IPS-15b (cell line): Measurements from ENCODE around the gene SYNE1.

ENCODE experiments used
- H3K27me3 ChIP-seq: one replicate; pipeline ENCODE4 v1.6.1; 2013; ENCODE audit warnings: low read length; ENCODE audit not compliant: control insufficient read depth, insufficient read depth
- H3K36me3 ChIP-seq: one replicate; pipeline ENCODE4 v1.6.1; 2013; ENCODE audit warnings: low read length; ENCODE audit not compliant: control insufficient read depth, insufficient read depth
- H3K4me1 ChIP-seq: one replicate; pipeline ENCODE4 v1.6.1; 2013; ENCODE audit warnings: mild to moderate bottlenecking, low read length; ENCODE audit not compliant: control insufficient read depth, insufficient read depth
- H3K4me3 ChIP-seq: one replicate; pipeline ENCODE4 v1.5.1; 2013; ENCODE audit warnings: low read depth, low read length
- H3K9ac ChIP-seq: one replicate; pipeline ENCODE4 v1.6.1; 2013; ENCODE audit warnings: low read depth, mild to moderate bottlenecking, low read length
- H3K9me3 ChIP-seq: one replicate; pipeline ENCODE4 v1.6.1; 2013; ENCODE audit warnings: mild to moderate bottlenecking, low read length; ENCODE audit not compliant: control insufficient read depth, insufficient read depth

SYNE1 gene

GRCh38 chr6:152124429-152125074 is 512.6 kb downstream of the SYNE1 start:
- H3K36me3 ChIP-seq: no peaks in the 10 kb centered on the region
- H3K27me3 ChIP-seq: no peaks in the 10 kb centered on the region
- no peaks in the 10 kb centered on the region for H3K4me1 ChIP-seq
- H3K4me3 ChIP-seq: no peak overlapping the region
- H3K9ac ChIP-seq: no peak overlapping the region
- no peaks in the 10 kb centered on the region for H3K9me3 ChIP-seq

DNA sequence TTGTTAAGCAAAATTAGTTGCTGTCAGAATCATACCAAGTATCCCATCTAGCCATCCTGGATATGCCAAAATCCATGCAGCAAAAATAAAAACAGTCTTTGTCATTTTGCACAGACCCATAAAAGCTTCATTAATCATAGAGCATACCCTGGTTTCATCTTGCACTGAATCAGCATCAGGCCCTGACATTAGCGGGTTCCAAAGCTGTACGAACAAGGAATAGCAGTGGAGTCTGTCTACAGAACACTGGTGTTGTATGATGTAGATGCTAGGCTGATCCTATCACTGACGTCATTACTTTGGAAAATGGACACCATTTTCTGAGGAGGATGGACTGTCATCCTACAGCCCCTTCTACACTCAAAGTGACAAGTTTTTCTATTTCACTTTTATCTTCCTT is 514.1 kb downstream of the SYNE1 start:
- Histone ChIP-seq H3K36me3 (no peaks in the 10 kb centered on the region), H3K27me3 (no peaks in the 10 kb centered on the region), H3K4me1 (no peaks in the 10 kb centered on the region), H3K9me3 (no peaks in the 10 kb centered on the region), H3K4me3 (no peak overlapping the region), H3K9ac (no peak overlapping the region)

GRCh38 chr6:152122434-152122833 is 514.7 kb downstream of the SYNE1 start:
- Histone ChIP-seq H3K36me3 (no peaks in the 10 kb centered on the region), H3K4me1 (no peaks in the 10 kb centered on the region), H3K9me3 (no peaks in the 10 kb centered on the region), H3K27me3 (no peaks in the 10 kb centered on the region), H3K4me3 (no peak overlapping the region), H3K9ac (no peak overlapping the region)

- Histone ChIP-seq H3K4me3 (no peak overlapping the region), H3K27me3 (no peaks in the 10 kb centered on the region), H3K9me3 (no peaks in the 10 kb centered on the region), H3K36me3 (no peaks in the 10 kb centered on the region), H3K9ac (no peak overlapping the region), H3K4me1 (no peaks in the 10 kb centered on the region)
These were observed 515.3 kb downstream of the SYNE1 start for GRCh38 chr6:152121910-152122309.

- H3K4me3 ChIP-seq: no peak overlapping the region
These were observed 517.3 kb downstream of the SYNE1 start for GRCh38 chr6:152119831-152120230.

DNA sequence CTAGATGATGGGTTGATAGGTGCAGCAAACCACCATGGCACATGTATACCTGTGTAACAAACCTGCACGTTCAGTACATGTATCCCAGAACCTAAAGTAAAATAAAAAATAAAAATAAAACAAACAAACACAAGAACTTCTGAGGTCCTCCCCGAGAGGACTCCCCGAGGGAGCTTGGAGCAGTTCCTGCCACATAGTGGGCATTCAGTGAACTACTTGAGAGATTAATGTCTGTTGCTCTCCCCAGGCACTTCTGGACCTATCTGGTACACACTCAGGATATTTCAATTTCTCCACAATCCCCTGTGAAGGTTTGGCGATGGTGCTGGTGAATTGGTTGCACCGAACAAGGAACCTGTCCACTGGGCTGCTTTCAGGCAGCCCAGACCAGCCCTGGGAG is 518.5 kb downstream of the SYNE1 start:
- no peaks in the 10 kb centered on the region for H3K36me3 ChIP-seq
- H3K4me3 ChIP-seq: no peak overlapping the region
- H3K9ac ChIP-seq: no peak overlapping the region
- H3K4me1 ChIP-seq: no peaks in the 10 kb centered on the region
- H3K27me3 ChIP-seq: no peaks in the 10 kb centered on the region
- H3K9me3 ChIP-seq: no peaks in the 10 kb centered on the region

More at GRCh38 chr6:152119831-152120230, 517.3 kb downstream of the SYNE1 start:
- Histone ChIP-seq H3K9ac (no peak overlapping the region), H3K4me1 (no peaks in the 10 kb centered on the region), H3K36me3 (no peaks in the 10 kb centered on the region), H3K27me3 (no peaks in the 10 kb centered on the region), H3K9me3 (no peaks in the 10 kb centered on the region)

DNA sequence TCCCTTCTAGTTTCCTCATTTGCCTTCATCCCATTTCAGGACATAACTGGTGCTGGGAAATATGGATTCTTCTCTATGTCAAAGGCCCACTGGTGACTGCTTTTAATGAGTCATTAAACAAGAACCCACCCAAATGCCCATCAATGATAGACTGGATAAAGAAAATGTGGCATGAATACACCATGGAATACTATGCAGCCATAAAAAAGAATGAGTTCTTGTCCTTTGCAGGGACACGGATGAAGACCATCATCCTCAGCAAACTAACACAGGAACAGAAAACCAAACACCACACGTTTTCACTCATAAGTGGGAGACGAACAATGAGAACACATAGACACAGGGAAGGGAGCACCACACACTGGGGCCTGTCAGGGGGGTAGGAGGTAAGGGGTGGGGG is 518.9 kb downstream of the SYNE1 start:
- H3K4me1 ChIP-seq: no peaks in the 10 kb centered on the region

DNA sequence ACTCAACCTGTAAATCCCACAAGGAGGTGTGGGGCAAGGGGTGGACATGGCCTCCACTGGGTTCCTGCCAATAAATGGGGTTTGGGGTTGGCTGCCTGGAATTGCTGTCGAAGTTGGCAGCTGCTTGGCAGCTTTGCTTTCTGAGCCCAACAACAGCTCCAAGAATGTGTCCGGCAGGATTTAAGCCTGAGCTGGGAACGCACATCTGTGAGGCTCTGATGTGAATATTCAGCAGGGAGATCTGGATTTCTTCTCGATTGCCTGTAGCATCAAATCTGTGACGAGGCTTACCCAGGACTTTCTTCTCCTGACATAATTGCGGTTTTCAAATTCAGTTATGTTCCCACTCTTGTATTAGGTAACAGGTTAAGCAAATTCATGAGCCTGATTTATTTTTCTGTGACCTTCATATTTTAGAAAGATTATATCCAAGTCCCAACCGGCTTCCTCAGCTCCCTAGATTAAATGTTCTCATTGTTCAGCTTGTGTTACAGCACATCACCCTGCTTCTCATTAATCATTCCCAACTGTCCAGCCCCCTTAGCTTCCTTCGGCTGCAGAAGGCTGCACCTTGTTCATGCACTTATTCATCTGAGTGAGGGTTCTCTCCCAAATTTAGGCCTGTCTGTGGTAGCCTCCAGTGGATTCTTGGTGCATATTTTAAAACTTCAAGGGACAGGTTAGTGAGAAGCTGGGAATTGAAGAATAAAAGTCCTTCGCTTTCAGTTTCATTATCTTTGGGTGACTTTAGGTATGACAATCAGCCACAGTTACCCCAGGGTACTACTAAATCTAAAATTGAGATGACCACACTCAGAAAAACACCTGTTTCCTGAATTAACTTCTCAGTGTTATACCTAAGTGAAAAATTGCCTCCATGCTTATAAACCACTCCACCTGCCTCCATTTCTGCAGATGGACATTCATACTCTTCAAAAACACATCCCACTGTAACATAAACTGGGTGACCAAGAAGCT is 519.7 kb downstream of the SYNE1 start:
- Histone ChIP-seq H3K9me3 (no peaks in the 10 kb centered on the region), H3K4me1 (no peaks in the 10 kb centered on the region), H3K4me3 (no peak overlapping the region), H3K9ac (no peak overlapping the region), H3K36me3 (no peaks in the 10 kb centered on the region), H3K27me3 (no peaks in the 10 kb centered on the region)

More for the DNA sequence above, 518.9 kb downstream of the SYNE1 start:
- Histone ChIP-seq H3K9me3 (no peaks in the 10 kb centered on the region), H3K9ac (no peak overlapping the region), H3K4me3 (no peak overlapping the region), H3K27me3 (no peaks in the 10 kb centered on the region), H3K36me3 (no peaks in the 10 kb centered on the region)

- Histone ChIP-seq H3K4me1 (no peaks in the 10 kb centered on the region), H3K9me3 (no peaks in the 10 kb centered on the region), H3K36me3 (no peaks in the 10 kb centered on the region), H3K27me3 (no peaks in the 10 kb centered on the region), H3K9ac (no peak overlapping the region), H3K4me3 (no peak overlapping the region)
These were observed 524.5 kb downstream of the SYNE1 start for GRCh38 chr6:152112491-152113261.

GRCh38 chr6:152110886-152111820 is 526.0 kb downstream of the SYNE1 start:
- Histone ChIP-seq H3K9ac (no peak overlapping the region), H3K4me3 (no peak overlapping the region), H3K27me3 (no peaks in the 10 kb centered on the region), H3K9me3 (no peaks in the 10 kb centered on the region), H3K36me3 (no peaks in the 10 kb centered on the region), H3K4me1 (no peaks in the 10 kb centered on the region)

DNA sequence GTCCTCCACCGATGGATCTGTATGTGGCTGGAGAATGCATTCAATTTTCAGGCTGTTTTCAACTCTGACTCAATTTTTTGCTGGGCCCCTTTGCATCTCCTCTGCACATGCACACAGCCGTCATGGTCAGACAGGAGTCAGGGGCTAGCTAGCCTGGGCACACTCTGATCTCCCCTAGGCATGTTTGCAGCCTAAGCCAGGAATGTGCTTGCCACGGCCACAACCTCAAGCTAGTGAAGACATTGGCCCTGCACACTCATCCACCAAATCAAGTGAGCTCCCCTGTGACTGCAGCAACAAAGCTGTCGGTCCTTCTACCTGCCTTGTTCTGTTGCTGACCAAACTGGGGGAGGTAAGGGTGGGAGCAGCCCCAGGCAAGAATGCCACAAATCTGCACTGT is 529.2 kb downstream of the SYNE1 start:
- no peak overlapping the region for H3K9ac ChIP-seq
- no peak overlapping the region for H3K4me3 ChIP-seq
- H3K36me3 ChIP-seq: no peaks in the 10 kb centered on the region
- no peaks in the 10 kb centered on the region for H3K9me3 ChIP-seq
- H3K4me1 ChIP-seq: no peaks in the 10 kb centered on the region
- H3K27me3 ChIP-seq: no peaks in the 10 kb centered on the region
